Stimulated activated CD4-positive, alpha-beta T cell treated with anti-CD3 and anti-CD28 coated beads, TNF-alpha, amount 100 ng/mL, for 48 hours (primary cell): ENCODE results near the gene PRRT1B.

Experiments used
- DNase-seq, 3 donors: peaks; one replicate each; pipeline ENCODE4 v3.0.0-alpha.2; 2020; ENCODE audit warnings: low read depth in 3 of 3

The PRRT1B gene

DNA sequence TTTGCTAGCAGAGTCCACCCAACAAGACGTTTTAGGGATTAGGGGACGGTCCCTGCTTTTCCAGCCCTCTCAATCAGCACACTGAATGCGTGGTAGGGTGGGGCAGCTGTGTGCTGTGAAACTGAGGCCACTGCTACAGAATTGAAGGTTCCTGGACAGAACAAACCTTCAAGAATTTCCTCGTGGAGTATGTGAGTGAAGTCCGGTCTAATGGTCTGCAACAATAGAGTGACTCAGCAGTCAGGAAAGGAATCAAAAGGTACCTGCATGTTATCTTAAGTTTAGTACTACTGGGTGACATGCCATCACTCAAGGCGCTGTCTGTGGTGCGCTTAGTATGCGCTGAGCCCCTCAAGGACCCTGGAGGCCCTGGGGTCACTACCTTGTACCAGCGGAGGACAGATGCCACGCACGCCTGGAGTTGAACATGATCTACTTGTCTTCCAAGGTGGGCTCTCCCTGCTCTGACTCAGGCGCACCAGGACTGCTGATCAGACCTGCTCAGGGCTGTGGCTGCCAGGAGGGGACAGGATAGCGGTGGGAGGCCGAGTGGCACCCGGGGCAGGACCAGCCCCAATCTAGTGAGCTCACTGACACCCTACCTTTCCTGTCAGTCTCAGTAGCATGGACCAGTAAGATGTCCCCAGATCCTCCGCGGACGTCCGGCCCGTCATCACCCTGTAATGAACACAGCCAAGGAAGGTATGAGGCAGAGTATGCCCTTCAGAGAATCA lies 50.5 kb downstream of the PRRT1B start:
- no peak for DNase-seq

DNA sequence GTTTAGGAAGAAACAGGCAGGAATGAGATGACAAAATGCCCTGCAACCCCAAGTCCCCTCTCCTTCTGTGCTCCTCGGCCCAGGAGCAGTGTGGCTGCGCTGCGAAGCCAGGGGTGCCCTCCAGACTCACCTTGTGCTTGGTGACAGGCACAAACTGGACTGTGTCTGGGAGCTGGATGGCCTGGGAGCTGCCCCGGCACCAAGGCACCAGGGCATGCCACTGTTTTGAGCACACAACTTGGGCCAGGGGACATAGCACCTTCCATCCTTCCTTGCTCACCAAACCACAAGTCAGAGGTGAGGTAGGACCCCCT lies 51.1 kb downstream of the PRRT1B start:
- no peak for DNase-seq

DNA sequence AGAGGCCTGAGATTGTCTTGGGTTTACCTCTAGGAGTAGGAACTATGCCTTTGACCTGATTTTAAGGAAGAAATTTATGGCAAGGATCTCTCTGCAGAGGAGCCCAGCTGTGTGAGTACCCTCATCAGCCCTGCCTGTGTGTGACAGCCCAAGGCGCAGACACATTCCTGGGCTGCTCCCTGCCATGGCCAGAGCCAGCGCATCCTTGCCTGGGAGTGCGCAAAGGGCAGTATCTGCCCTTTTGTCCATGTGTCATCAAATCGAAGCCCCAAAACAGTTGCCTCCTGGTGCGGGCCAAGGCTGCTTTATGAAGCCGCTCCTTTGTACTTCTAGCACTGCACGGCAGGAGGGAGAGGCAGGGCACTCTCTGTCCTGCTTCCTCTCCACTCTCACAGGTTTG lies 51.9 kb downstream of the PRRT1B start:
- DNase-seq = no peak

DNA sequence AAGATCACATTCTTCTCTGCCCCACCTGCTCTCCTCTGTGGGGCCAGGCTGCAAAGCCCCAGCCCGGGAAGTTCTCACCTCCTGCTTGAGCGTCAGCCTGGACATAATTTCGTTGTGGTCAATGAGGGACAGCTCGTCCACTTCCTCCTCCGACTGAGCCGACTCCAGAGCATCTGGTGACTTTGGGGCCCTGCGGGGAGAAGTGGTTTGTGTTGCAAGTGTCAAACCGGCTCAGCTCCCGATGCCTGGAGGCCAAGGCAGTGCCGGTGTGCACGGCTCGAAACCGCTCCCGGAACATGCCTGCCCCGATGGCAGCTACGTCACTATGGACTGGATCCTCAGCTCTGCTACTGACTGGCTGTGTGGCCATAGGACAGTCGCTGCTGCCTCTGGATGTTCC lies 52.8 kb downstream of the PRRT1B start:
- no peak for DNase-seq

DNA sequence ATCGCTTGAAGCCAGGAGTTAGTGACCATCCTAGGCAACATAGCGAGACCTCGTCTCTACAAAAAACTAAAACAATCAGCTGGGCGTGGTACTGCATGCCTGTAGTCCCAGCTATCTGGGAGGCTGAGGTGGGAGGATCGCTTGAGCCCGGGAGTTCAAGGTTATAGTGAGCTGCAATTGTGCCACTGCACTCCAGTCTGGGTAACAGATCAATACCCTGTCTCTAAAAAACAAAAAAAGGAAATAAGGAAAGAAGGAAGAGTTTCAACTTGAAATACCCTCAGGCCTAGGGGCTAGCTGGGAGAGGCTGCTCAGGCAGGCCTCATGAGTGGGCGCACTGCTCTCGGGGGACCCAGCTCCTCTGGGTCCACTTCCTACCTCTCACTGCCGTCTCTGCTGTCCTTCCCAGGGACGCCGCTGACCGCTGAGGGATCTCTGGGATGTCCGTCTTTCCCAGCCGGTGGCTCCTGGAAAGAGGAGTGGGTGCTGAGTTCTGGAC lies 56.4 kb downstream of the PRRT1B start:
- no peak for DNase-seq

DNA sequence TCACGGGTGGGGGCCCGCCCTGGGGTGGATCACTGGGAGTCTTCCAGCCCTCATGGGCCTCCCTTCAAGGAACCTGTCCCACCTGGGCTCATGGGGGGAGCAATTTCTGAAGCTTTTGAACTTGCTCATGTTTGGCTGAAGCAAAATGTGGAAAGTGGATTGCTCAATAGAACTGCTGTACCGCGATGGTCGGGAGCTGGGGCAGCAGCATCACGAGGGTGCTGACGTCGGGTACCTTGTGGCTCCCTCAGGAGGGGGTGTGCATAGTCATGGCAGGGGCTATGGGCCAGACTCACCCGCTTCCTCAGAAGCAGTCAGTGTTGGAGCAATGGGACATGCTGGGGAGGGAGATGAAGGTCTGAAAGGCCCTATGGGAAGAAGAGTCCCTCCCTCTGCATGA lies 57.9 kb downstream of the PRRT1B start:
- no peak for DNase-seq

DNA sequence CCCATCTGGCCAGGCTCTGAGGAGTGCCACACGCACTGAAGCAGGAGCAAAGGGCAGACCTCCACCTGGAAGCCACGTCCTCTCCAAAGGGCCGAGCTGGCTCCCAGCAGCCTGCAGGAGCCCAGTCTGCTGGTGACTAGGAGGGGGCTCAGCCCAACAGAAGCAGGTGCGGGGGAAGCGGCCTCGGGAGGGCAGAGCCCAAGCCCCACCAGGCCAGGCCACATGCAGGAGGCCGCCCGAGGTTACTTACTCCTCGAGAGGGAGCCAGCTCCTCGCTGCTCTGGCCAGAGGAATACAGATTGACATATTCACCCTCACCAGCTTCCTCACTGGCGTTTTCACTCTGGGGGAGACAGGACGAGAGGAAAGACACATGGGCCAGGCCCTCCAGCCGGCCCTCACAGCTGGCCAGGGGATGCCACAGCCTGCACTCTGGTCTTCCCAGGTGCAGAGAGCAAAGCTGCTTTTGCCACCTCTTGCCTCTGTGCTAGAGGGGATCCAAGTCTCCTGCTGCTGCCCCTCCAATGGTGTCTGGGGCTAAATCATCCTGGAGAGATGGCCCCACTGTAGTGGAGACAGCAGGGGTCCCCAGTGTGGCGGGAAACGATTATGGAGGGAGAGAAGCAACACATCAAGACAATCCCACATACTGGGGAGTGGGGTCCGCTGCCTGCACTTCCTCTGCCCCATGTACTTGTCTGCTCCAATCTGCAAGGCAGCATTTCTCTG lies 58.6 kb downstream of the PRRT1B start:
- DNase-seq = no peak

DNA sequence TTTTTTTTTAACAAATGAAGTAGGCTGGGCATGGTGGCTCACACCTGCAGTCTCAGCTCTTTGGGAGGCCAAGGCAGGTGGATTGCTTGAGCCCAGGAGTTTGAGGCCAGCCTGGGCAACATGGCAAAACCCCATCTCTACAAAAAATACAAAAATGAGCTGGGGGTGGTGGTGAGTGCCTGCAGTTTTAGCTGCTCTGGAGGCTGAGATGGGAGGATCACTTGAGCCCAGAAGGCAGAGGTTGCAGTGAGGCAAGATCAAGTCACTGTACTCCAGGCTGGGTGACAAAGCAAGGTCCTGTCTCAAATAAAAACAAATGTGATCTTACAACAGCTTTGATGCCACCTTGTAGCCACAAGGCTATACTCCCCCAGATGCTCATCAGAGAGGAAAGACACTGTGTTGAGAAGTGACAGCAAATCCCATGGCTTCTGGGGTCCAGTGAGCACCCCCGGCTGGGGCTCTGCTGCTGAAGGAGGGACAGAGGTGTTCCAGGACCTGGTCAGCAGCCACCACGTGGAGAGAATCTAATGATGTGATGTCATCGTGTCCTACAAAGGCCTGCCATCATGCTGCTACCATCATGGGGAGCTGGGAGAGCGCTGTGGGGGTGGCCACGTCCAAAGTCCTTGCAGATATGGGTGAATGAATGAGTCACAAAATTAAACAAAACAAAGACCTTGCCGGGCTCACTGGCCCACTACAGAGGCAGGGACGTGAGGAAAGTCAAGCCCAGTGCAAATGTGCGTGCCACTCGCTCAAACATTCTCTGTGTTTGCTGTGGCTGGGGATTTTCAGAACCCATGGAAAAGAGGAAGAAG lies 60.7 kb downstream of the PRRT1B start:
- DNase-seq = no peak

DNA sequence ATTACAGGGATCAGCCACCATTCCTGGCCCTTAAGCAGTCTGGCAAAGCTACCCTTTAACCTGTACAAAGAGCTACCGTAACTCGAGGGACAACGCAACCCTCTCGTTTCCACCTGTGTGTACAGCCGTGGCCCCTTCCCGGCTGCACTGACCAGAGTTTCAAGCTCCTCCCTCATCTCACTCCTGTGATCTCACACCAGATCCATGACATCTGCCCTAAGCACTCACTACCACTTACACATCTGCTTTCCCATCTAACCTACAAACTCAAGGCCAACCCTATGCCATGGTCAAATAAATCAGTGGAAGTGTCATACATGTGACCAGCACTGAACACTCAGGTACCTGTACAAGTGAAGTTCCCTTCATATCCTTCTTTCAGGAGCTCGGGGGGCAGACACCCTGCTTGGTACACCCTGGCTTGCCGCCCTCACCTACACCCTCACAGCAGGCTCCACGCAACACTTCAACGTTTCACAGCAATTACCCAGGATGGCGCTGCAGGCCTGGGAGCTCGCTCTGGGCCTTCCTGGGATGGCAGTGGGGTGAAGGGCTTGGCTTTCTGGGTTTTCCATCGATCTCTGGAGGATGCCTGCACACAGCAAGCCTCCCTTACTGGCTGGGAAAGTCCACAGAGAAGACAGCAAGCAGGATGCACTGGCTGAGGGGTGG lies 61.7 kb downstream of the PRRT1B start:
- no peak for DNase-seq

DNA sequence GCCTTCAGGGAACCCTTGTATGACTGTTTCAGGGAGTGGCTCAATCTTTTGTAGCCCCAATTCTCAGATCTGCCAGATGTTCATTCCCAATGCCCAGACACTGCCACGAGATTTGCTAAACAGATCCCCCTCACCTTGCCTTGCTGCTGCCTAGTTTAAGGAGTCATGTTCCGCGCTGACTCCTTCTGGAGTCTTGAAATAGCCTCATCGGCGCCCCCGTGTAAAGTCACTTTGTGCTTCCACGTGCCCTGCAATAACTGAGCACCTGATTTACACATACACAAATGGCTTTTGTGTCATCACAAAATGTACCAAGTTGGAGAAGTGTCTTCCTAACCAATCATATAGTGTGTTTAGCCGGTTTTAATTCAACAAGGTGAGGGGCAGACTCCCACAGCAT lies 62.3 kb downstream of the PRRT1B start:
- DNase-seq = no peak

DNA sequence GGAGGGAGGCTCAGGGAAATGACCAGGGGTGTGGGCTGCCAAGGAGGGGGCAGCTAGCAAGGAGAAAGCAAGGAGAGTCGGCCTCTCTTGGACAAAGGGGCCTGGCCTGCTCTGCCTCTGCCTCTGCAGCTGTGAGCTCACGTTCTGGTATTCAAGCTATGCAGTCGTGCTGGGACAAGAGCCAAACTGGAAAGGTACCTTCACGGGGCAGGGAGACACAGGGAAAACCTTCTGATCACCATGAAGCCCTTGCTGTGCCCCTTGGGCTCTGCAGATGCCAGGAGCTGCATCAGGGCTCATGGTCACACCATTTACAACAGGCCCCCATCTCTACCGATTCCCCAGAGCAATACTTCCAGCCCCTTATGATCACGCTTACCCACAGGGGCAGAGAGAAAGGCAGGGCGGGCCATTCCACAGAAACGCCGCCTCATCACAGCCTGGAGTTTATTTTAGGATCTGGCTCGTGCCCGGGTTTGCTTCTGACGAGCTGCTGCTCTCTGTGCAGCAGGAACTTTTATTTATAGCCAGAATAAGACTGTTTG lies 63.2 kb downstream of the PRRT1B start:
- no peak for DNase-seq
